B cell (primary cell): Measurements from ENCODE around the gene TMEM139.

Experiments used
- EZH2 ChIP-seq: IDR thresholded peaks from 2 replicates; pipeline ENCODE4 v1.6.1; 2012; ENCODE audit warnings: borderline replicate concordance, low read depth, mild to moderate bottlenecking, moderate library complexity, low read length; ENCODE audit not compliant: insufficient read depth, poor library complexity, severe bottlenecking
- TF ChIP-seq, protein P1 (sequence below): fragments of 200-600 bp; IDR thresholded peaks from one replicate; pipeline ENCODE4 v1.8.0; 2022; ENCODE audit warnings: antibody characterized with exemption, mild to moderate bottlenecking

DNA sequence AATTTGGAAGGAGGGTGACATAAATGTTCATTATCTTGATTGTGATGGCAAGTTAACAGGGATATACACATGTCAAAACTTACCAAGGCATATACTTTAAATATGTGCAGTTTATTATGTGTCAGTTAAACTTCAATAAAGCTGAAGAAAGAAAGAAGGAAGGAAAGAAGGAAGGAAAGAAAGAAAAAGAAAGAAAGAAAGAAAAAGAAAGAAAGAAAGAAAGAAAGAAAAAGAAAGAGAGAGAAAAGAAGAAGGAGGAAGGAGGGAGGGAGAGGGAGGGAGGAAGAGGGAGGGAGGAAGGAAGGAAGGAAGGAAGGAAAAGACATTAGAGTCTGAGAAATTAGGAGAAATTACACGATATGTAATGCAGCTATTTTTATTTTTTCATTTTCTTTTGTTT, 37.4 kb upstream of the TMEM139 start:
- TF ChIP-seq, protein P1, sequence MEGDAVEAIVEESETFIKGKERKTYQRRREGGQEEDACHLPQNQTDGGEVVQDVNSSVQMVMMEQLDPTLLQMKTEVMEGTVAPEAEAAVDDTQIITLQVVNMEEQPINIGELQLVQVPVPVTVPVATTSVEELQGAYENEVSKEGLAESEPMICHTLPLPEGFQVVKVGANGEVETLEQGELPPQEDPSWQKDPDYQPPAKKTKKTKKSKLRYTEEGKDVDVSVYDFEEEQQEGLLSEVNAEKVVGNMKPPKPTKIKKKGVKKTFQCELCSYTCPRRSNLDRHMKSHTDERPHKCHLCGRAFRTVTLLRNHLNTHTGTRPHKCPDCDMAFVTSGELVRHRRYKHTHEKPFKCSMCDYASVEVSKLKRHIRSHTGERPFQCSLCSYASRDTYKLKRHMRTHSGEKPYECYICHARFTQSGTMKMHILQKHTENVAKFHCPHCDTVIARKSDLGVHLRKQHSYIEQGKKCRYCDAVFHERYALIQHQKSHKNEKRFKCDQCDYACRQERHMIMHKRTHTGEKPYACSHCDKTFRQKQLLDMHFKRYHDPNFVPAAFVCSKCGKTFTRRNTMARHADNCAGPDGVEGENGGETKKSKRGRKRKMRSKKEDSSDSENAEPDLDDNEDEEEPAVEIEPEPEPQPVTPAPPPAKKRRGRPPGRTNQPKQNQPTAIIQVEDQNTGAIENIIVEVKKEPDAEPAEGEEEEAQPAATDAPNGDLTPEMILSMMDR, result no peak
- no peak for TF ChIP-seq EZH2
